Naive B cell (primary cell): ENCODE measurements around the gene CHPF. TPM values are rescaled to one million over a fixed set of nuclear protein-coding genes. Genes with fewer than 3 reads are reported as not detected.

Experiments used
- ATAC-seq, 2 donors: fragments of 150-1000 bp; cut with Tn5 transposase; 2 replicates each; pipeline ENCODE4 v1.10.0; 2021; ENCODE audit warnings: low read depth in 2 of 2, mild to moderate bottlenecking in 2 of 2, moderate library complexity in 2 of 2
- DNase-seq: peaks from one replicate; pipeline ENCODE4 v3.0.0; 2022
- H3K27ac Mint-ChIP-seq, 6 donors: one replicate each; pipeline ENCODE4 v1.8.0; 2020 to 2022; ENCODE audit warnings: mild to moderate bottlenecking in 6 of 6, mixed read lengths in 6 of 6, moderate library complexity in 5 of 6, inconsistent platforms in 2 of 6
- H3K27me3 Mint-ChIP-seq, 3 donors: one replicate each; pipeline ENCODE4 v1.8.0; 2021 to 2022; ENCODE audit warnings: mixed read lengths in 3 of 3, mild to moderate bottlenecking in 1 of 3
- H3K36me3 Mint-ChIP-seq, 2 donors: one replicate each; pipeline ENCODE4 v1.8.0; 2020 to 2022; ENCODE audit warnings: mixed read lengths in 2 of 2, inconsistent platforms in 1 of 2, mild to moderate bottlenecking in 1 of 2
- H3K4me1 Mint-ChIP-seq, 3 donors: one replicate each; pipeline ENCODE4 v1.8.0; 2020 to 2022; ENCODE audit warnings: mixed read lengths in 3 of 3, inconsistent platforms in 1 of 3, mild to moderate bottlenecking in 1 of 3, moderate library complexity in 1 of 3
- H3K4me3 Mint-ChIP-seq, 8 donors: one replicate each; pipeline ENCODE4 v1.8.0; 2020 to 2022; ENCODE audit warnings: mild to moderate bottlenecking in 8 of 8, mixed read lengths in 8 of 8, moderate library complexity in 8 of 8, inconsistent platforms in 2 of 8
- H3K9me3 Mint-ChIP-seq, 7 donors: one replicate each; pipeline ENCODE4 v1.8.0; 2020 to 2022; ENCODE audit warnings: mixed read lengths in 7 of 7, mild to moderate bottlenecking in 5 of 7, inconsistent platforms in 2 of 7, moderate library complexity in 1 of 7
- polyA plus RNA-seq, 6 donors: library from polyadenylated mRNA; unstranded; fragments of 300-500 nt; fragmentation: Illumina TruSeq; gene quantifications; one replicate each; pipeline ENCODE4 v1.2.3, GENCODE V29; 2021; ENCODE audit warnings: low read depth in 6 of 6

Gene CHPF
- 1 to 10 TPM in 1 of 6 donors, under 1 TPM in 5; 0.17 to 5.0 (median 0.41) TPM for polyA plus RNA-seq

- Mint-ChIP-seq H3K27me3 (peaks cover 41 to 86% (median 65%) of the 10 kb centered on the region in 3 donors), H3K36me3 (peaks cover 0 to 7% of the 10 kb centered on the region in 2 donors), H3K4me1 (peaks cover 17 to 28% (median 24%) of the 10 kb centered on the region in 3 donors), H3K4me3 (peak within 1 kb of the TSS; percentile 75 to 92 (median 84)), H3K27ac (peak within 1 kb of the TSS in 5 of 6 donors; percentile 29 to 90 (median 85)), H3K9me3 (peaks cover 0 to 10% (median 0%) of the 10 kb centered on the region in 7 donors)
- ATAC-seq: peak; percentile 71 to 73
- DNase-seq: peak; percentile 82
Observed at GRCh38 chr2:219543596-219544358, at the start of gene CHPF, which contains the start of gene TMEM198. Gene CHPF, minus strand, starts transcription at chr2:219543809. Its CDS starts 271 bp downstream, at chr2:219543538. Gene TMEM198, plus strand, starts transcription at chr2:219544028. Its CDS starts 700 bp downstream, at chr2:219544728.

GRCh38 chr2:219593154-219593553 is 49.5 kb upstream of the CHPF start:
- ATAC-seq: no peak
- peaks cover 4 to 13% (median 12%) of the 10 kb centered on the region in 3 donors for H3K4me1 Mint-ChIP-seq
- no peak for DNase-seq
- peaks cover 0 to 8% (median 0%) of the 10 kb centered on the region in 7 donors for H3K9me3 Mint-ChIP-seq
- peaks cover 20 to 53% (median 36%) of the 10 kb centered on the region in 3 donors for H3K27me3 Mint-ChIP-seq
- H3K4me3 Mint-ChIP-seq: no peak overlapping the region
- peaks cover 0 to 6% of the 10 kb centered on the region in 2 donors for H3K36me3 Mint-ChIP-seq
- no peak overlapping the region for H3K27ac Mint-ChIP-seq

- Mint-ChIP-seq H3K27me3 (peaks cover 20 to 56% (median 36%) of the 10 kb centered on the region in 3 donors), H3K36me3 (peaks cover 0 to 6% of the 10 kb centered on the region in 2 donors), H3K4me1 (peaks cover 0 to 9% (median 9%) of the 10 kb centered on the region in 3 donors), H3K27ac (no peak overlapping the region), H3K4me3 (no peak overlapping the region), H3K9me3 (peaks cover 0 to 7% (median 0%) of the 10 kb centered on the region in 7 donors)
- no peak for DNase-seq
- no peak for ATAC-seq
Observed at GRCh38 chr2:219592736-219593135, 49.1 kb upstream of the CHPF start.

GRCh38 chr2:219591091-219591490 is 47.5 kb upstream of the CHPF start:
- ATAC-seq (no peak), DNase-seq (no peak)
- Mint-ChIP-seq H3K9me3 (peaks cover 0 to 4% (median 0%) of the 10 kb centered on the region in 7 donors), H3K27me3 (peaks cover 32 to 61% (median 45%) of the 10 kb centered on the region in 3 donors), H3K27ac (no peak overlapping the region), H3K4me3 (no peak overlapping the region), H3K36me3 (peaks cover 0 to 6% of the 10 kb centered on the region in 2 donors), H3K4me1 (no peaks in the 10 kb centered on the region)

GRCh38 chr2:219581346-219581745 is 37.7 kb upstream of the CHPF start:
- no peaks in the 10 kb centered on the region for H3K9me3 Mint-ChIP-seq
- no peaks in the 10 kb centered on the region for H3K36me3 Mint-ChIP-seq
- H3K27me3 Mint-ChIP-seq: peaks cover 32 to 55% (median 42%) of the 10 kb centered on the region in 3 donors
- H3K4me3 Mint-ChIP-seq: no peak overlapping the region
- H3K4me1 Mint-ChIP-seq: no peaks in the 10 kb centered on the region
- ATAC-seq (no peak), DNase-seq (no peak)
- no peak overlapping the region for H3K27ac Mint-ChIP-seq

GRCh38 chr2:219578811-219579613 is 35.4 kb upstream of the CHPF start:
- H3K36me3 Mint-ChIP-seq: no peaks in the 10 kb centered on the region
- peaks cover 32 to 57% (median 42%) of the 10 kb centered on the region in 3 donors for H3K27me3 Mint-ChIP-seq
- H3K9me3 Mint-ChIP-seq: no peaks in the 10 kb centered on the region
- no peak overlapping the region for H3K27ac Mint-ChIP-seq
- H3K4me1 Mint-ChIP-seq: no peaks in the 10 kb centered on the region
- DNase-seq: no peak
- ATAC-seq: no peak
- no peak overlapping the region for H3K4me3 Mint-ChIP-seq

- H3K9me3 Mint-ChIP-seq: no peaks in the 10 kb centered on the region
- DNase-seq: no peak
- H3K36me3 Mint-ChIP-seq: no peaks in the 10 kb centered on the region
- no peak overlapping the region for H3K4me3 Mint-ChIP-seq
- H3K27me3 Mint-ChIP-seq: peaks cover 44 to 77% (median 63%) of the 10 kb centered on the region in 3 donors
- peaks cover 2 to 4% (median 3%) of the 10 kb centered on the region in 3 donors for H3K4me1 Mint-ChIP-seq
- ATAC-seq: no peak
- H3K27ac Mint-ChIP-seq: peak overlapping the region in 1 of 6 donors; percentile 42
Observed at GRCh38 chr2:219576505-219577388, 33.1 kb upstream of the CHPF start.

- no peaks in the 10 kb centered on the region for H3K36me3 Mint-ChIP-seq
- H3K27me3 Mint-ChIP-seq: peaks cover 45 to 72% (median 66%) of the 10 kb centered on the region in 3 donors
- no peak overlapping the region for H3K27ac Mint-ChIP-seq
Observed at GRCh38 chr2:219575566-219576504, 32.2 kb upstream of the CHPF start.

GRCh38 chr2:219574484-219575311 is 31.1 kb upstream of the CHPF start:
- H3K36me3 Mint-ChIP-seq: no peaks in the 10 kb centered on the region
- H3K27ac Mint-ChIP-seq: no peak overlapping the region
- H3K27me3 Mint-ChIP-seq: peaks cover 48 to 74% (median 69%) of the 10 kb centered on the region in 3 donors
- peaks cover 5 to 7% (median 6%) of the 10 kb centered on the region in 3 donors for H3K4me1 Mint-ChIP-seq
- H3K9me3 Mint-ChIP-seq: no peaks in the 10 kb centered on the region
- DNase-seq: no peak
- ATAC-seq: no peak
- H3K4me3 Mint-ChIP-seq: no peak overlapping the region

More at GRCh38 chr2:219575566-219576504, 32.2 kb upstream of the CHPF start:
- no peaks in the 10 kb centered on the region for H3K9me3 Mint-ChIP-seq
- DNase-seq (no peak), ATAC-seq (no peak)
- peak overlapping the region in 1 of 8 donors; percentile 60 for H3K4me3 Mint-ChIP-seq
- peaks cover 3 to 7% (median 5%) of the 10 kb centered on the region in 3 donors for H3K4me1 Mint-ChIP-seq

GRCh38 chr2:219573166-219573565 is 29.6 kb upstream of the CHPF start:
- no peak for DNase-seq
- Mint-ChIP-seq H3K27me3 (peaks cover 44 to 75% (median 70%) of the 10 kb centered on the region in 3 donors), H3K4me1 (peaks cover 5 to 7% (median 7%) of the 10 kb centered on the region in 3 donors), H3K4me3 (peak overlapping the region in 3 of 8 donors; percentile 26 to 73 (median 32)), H3K27ac (peak overlapping the region in 1 of 6 donors; percentile 47), H3K36me3 (no peaks in the 10 kb centered on the region), H3K9me3 (no peaks in the 10 kb centered on the region)
- ATAC-seq: no peak
